Measurements from ENCODE around the gene CORO6.

DNA sequence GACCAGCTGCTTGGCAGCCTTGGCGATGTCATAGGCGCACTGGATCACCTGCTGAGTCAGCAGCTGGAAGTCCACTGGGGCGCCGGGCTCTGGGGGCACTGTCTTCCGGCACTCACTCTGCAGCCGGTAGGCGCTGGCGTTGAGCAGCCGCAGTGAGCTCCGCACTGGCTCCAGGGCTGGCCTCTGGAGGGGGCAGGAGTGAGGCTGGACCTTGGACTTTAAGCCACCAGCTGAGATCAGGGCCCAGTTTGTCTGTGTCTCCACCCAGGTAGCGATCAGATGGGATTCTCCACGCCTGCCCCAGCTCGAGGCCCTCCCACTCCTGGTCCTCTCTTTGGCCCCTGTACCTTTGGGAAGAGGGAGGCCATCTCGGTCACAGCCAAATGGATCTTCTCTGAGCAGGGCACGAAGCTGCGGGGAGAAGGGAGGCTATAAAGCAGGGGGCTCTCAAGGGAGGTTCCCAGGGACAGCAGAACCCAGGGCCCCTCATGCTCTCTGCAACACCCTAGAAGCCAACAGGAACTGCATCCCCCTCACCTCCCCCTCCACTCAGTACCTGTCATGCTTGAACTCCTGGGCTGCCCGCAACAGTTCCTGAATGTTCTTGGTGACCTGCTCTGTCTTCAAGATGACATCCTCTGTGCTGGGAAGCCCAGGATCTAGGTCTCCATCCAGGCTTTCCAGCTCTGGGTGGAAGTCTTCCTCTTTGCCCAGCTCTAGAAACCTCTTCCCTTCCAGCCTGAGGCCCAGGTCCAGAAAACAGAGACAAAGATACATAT, 47.8 kb downstream of the CORO6 start:
- TF ChIP-seq, protein P1, sequence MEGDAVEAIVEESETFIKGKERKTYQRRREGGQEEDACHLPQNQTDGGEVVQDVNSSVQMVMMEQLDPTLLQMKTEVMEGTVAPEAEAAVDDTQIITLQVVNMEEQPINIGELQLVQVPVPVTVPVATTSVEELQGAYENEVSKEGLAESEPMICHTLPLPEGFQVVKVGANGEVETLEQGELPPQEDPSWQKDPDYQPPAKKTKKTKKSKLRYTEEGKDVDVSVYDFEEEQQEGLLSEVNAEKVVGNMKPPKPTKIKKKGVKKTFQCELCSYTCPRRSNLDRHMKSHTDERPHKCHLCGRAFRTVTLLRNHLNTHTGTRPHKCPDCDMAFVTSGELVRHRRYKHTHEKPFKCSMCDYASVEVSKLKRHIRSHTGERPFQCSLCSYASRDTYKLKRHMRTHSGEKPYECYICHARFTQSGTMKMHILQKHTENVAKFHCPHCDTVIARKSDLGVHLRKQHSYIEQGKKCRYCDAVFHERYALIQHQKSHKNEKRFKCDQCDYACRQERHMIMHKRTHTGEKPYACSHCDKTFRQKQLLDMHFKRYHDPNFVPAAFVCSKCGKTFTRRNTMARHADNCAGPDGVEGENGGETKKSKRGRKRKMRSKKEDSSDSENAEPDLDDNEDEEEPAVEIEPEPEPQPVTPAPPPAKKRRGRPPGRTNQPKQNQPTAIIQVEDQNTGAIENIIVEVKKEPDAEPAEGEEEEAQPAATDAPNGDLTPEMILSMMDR (IDR thresholded peaks at IDR 0.05; ENCODE audit: low read length), result no peak
- TF ChIP-seq EZH2 (IDR thresholded peaks at IDR 0.05; ENCODE audit: borderline replicate concordance, low read length), result no peak

All from OCI-LY1 (cell line).